Measurements from ENCODE around the gene EEF1E1. TPM values are rescaled to one million over a fixed set of nuclear protein-coding genes. Genes with fewer than 3 reads are reported as not detected.

EEF1E1 gene
- total RNA-seq, 1 experiment from 2014 or later, result 147 TPM

GRCh38 chr6:8139451-8139850 lies 37.1 kb upstream of the EEF1E1 start:
- H3K4me1 ChIP-seq (ENCODE audit: insufficient read depth, low read length, poor library complexity, severe bottlenecking), result no peaks in the 10 kb centered on the region
- intact Hi-C loops (cut with micrococcal nuclease; ENCODE audit: unreplicated experiment), result loop anchor here (10.0 kb wide), 1 partner anchor 835 kb away; no protein-coding TSS in a partner anchor
- H3K27me3 ChIP-seq (replicated peaks; ENCODE audit: insufficient read depth, low read depth, low read length, poor library complexity), result no peaks in the 10 kb centered on the region
- no peaks in the 10 kb centered on the region for H3K36me3 ChIP-seq (ENCODE audit: insufficient read depth, low read length, poor library complexity, severe bottlenecking)
- ChIA-PET CTCF (no interaction called here), POLR2A (ENCODE audit: low non-redundant PET) (no interaction called here)
- no peak overlapping the region for H3K4me3 ChIP-seq (ENCODE audit: low read depth, low read length, poor library complexity, severe bottlenecking)
- no peaks in the 10 kb centered on the region for H3K9me3 ChIP-seq (ENCODE audit: low read depth, low read length, poor library complexity, severe bottlenecking)
- no peak for DNase-seq (ENCODE audit: low spot score)
- TF ChIP-seq CTCF (conservative IDR thresholded peaks at IDR 0.05; ENCODE audit: low read depth, low read length) (no peak), EZH2 (IDR thresholded peaks at IDR 0.05; ENCODE audit: borderline replicate concordance, low read depth, low read length, poor library complexity, severe bottlenecking) (no peak)
- no peak overlapping the region for H3K27ac ChIP-seq (ENCODE audit: low read depth, low read length, poor library complexity, severe bottlenecking)
- BruUV-seq (replicated peaks), result no TSS peak

- POLR2A ChIA-PET (ENCODE audit: low non-redundant PET), result no interaction called here
- TF ChIP-seq CTCF (conservative IDR thresholded peaks at IDR 0.05; ENCODE audit: low read depth, low read length) (no peak), EZH2 (IDR thresholded peaks at IDR 0.05; ENCODE audit: borderline replicate concordance, low read depth, low read length, poor library complexity, severe bottlenecking) (no peak)
- Histone ChIP-seq H3K27me3 (replicated peaks; ENCODE audit: insufficient read depth, low read depth, low read length, poor library complexity) (no peaks in the 10 kb centered on the region), H3K36me3 (ENCODE audit: insufficient read depth, low read length, poor library complexity, severe bottlenecking) (no peaks in the 10 kb centered on the region), H3K27ac (ENCODE audit: low read depth, low read length, poor library complexity, severe bottlenecking) (no peak overlapping the region), H3K4me3 (ENCODE audit: low read depth, low read length, poor library complexity, severe bottlenecking) (no peak overlapping the region), H3K4me1 (ENCODE audit: insufficient read depth, low read length, poor library complexity, severe bottlenecking) (no peaks in the 10 kb centered on the region), H3K9me3 (ENCODE audit: low read depth, low read length, poor library complexity, severe bottlenecking) (no peaks in the 10 kb centered on the region)
- BruUV-seq (replicated peaks), result no TSS peak
- intact Hi-C loops (cut with micrococcal nuclease; ENCODE audit: unreplicated experiment), result loop anchor here (10.0 kb wide), 1 partner anchor 837 kb away; no protein-coding TSS in a partner anchor
- CTCF ChIA-PET, result no interaction called here
- no peak for DNase-seq (ENCODE audit: low spot score)
Observed at GRCh38 chr6:8137529-8137939, 35.2 kb upstream of the EEF1E1 start.

GRCh38 chr6:8135276-8135675 lies 32.9 kb upstream of the EEF1E1 start:
- POLR2A ChIA-PET (ENCODE audit: low non-redundant PET), result no interaction called here
- H3K9me3 ChIP-seq (ENCODE audit: low read depth, low read length, poor library complexity, severe bottlenecking), result no peaks in the 10 kb centered on the region
- BruUV-seq (replicated peaks), result no TSS peak
- CTCF ChIA-PET, result no interaction called here
- no peaks in the 10 kb centered on the region for H3K36me3 ChIP-seq (ENCODE audit: insufficient read depth, low read length, poor library complexity, severe bottlenecking)
- no peak overlapping the region for H3K4me3 ChIP-seq (ENCODE audit: low read depth, low read length, poor library complexity, severe bottlenecking)
- TF ChIP-seq CTCF (conservative IDR thresholded peaks at IDR 0.05; ENCODE audit: low read depth, low read length), result no peak
- no peak for TF ChIP-seq EZH2 (IDR thresholded peaks at IDR 0.05; ENCODE audit: borderline replicate concordance, low read depth, low read length, poor library complexity, severe bottlenecking)
- H3K27me3 ChIP-seq (replicated peaks; ENCODE audit: insufficient read depth, low read depth, low read length, poor library complexity), result no peaks in the 10 kb centered on the region
- no peak overlapping the region for H3K27ac ChIP-seq (ENCODE audit: low read depth, low read length, poor library complexity, severe bottlenecking)
- intact Hi-C loops (cut with micrococcal nuclease; ENCODE audit: unreplicated experiment), result loop anchor here (10.0 kb wide), 1 partner anchor 840 kb away; no protein-coding TSS in a partner anchor
- no peak for DNase-seq (ENCODE audit: low spot score)
- peaks cover 15% of the 10 kb centered on the region for H3K4me1 ChIP-seq (ENCODE audit: insufficient read depth, low read length, poor library complexity, severe bottlenecking)
